GM21423 (cell line): ENCODE measurements around the gene TGOLN2.

ENCODE experiments used
- ATAC-seq: cut with Tn5 transposase; IDR thresholded peaks from one replicate; pipeline ENCODE4 v1.9.1; 2021; ENCODE audit warnings: mild to moderate bottlenecking, moderate library complexity; ENCODE audit not compliant: unreplicated experiment

The TGOLN2 gene

DNA sequence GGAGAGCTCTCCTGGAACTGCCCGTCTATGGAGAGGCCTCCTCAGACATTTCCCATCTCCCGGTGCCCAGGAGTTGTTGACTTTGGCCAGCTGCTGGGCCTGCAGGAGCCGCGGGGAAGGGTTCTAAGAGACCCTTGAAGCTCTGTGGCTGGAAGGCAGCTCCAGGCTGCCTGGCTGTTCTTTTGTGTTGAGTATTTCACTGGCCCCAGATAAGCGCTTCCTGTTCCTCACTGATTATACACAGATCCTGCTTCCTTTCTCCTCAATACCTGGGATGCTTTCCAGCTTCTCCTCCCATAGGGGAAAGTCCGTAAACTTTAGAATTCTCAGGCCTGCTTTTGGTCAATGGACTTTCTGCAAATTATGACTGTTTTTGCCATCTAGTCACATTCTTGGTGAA, 57.8 kb downstream of the TGOLN2 start:
- ATAC-seq, result no peak
